IMR-90 (cell line): ENCODE results near the gene RAD51. TPM values are rescaled to one million over a fixed set of nuclear protein-coding genes. Genes with fewer than 3 reads are reported as not detected.

ENCODE experiments used
- ATAC-seq: fragments of 200-7000 bp; cut with Tn5 transposase; 2 replicates; pipeline ENCODE4 v1.9.1; 2020; ENCODE audit warnings: low read depth, mild to moderate bottlenecking, moderate library complexity
- BruUV-seq: library from RNA; stranded (reverse); fragments of 400-500 nt; replicated peaks from 2 replicates; lab custom pipeline; 2021; lab: Mats Ljungman, UMichigan
- CTCF ChIA-PET: fragments of 300-600 bp; formaldehyde crosslinking; extraction: SDS; loops from one replicate; lab custom pipeline; 2021; ENCODE audit warnings: antibody characterized with exemption; lab: Yijun Ruan, JAX
- POLR2A ChIA-PET: fragments of 300-600 bp; sonication (Branson Sonifier 250); formaldehyde crosslinking; loops from one replicate; lab custom pipeline; 2022; ENCODE audit warnings: antibody characterized with exemption; ENCODE audit not compliant: unreplicated experiment; lab: Charles Lee
- DNase-seq: peaks from one replicate; pipeline ENCODE4 v3.0.0; 2013
- H2AFZ ChIP-seq: replicated peaks from 2 replicates; pipeline ENCODE3; 2013; ENCODE audit warnings: low read length, mild to moderate bottlenecking; ENCODE audit not compliant: poor library complexity
- H2AK5ac ChIP-seq: 2 replicates; pipeline ENCODE4 v1.6.1; 2013; ENCODE audit warnings: low read depth, low read length, inconsistent platforms
- H2AK9ac ChIP-seq: replicated peaks from 2 replicates; pipeline ENCODE3; 2013; ENCODE audit warnings: mild to moderate bottlenecking, low read depth, low read length, moderate library complexity; ENCODE audit not compliant: poor library complexity
- H2BK120ac ChIP-seq: 2 replicates; pipeline ENCODE4 v1.6.1; 2013; ENCODE audit warnings: low read depth, low read length, inconsistent platforms
- H2BK15ac ChIP-seq: 3 replicates; pipeline ENCODE4 v1.6.1; 2013; ENCODE audit warnings: low read depth, low read length, inconsistent platforms
- H2BK20ac ChIP-seq: 2 replicates; pipeline ENCODE4 v1.6.1; 2013; ENCODE audit warnings: low read depth, mild to moderate bottlenecking, inconsistent platforms, low read length, moderate library complexity
- H2BK5ac ChIP-seq: 2 replicates; pipeline ENCODE4 v1.6.1; 2013; ENCODE audit warnings: mild to moderate bottlenecking, low read depth, low read length, inconsistent platforms; ENCODE audit not compliant: poor library complexity, severe bottlenecking
- H3K14ac ChIP-seq: replicated peaks from 2 replicates; pipeline ENCODE4 v1.6.1; 2013; ENCODE audit warnings: low read depth, low read length, inconsistent platforms
- H3K18ac ChIP-seq: 2 replicates; pipeline ENCODE4 v1.6.1; 2013; ENCODE audit warnings: low read depth, low read length, control low read depth
- H3K23ac ChIP-seq: 2 replicates; pipeline ENCODE4 v1.6.1; 2013; ENCODE audit warnings: low read depth, low read length, inconsistent platforms
- H3K27ac ChIP-seq: 2 replicates; pipeline ENCODE4 v1.5.1; 2013; ENCODE audit warnings: mild to moderate bottlenecking, control low read depth, low read length; ENCODE audit not compliant: insufficient read depth
- H3K27me3 ChIP-seq: 2 replicates; pipeline ENCODE4 v1.6.1; 2013; ENCODE audit warnings: low read length; ENCODE audit not compliant: control insufficient read depth, insufficient read depth
- H3K36me3 ChIP-seq: 2 replicates; pipeline ENCODE4 v1.6.1; 2013; ENCODE audit warnings: low read length, mixed read lengths; ENCODE audit not compliant: control insufficient read depth, insufficient read depth
- H3K4ac ChIP-seq: 2 replicates; pipeline ENCODE4 v1.6.1; 2013; ENCODE audit warnings: low read depth, low read length, inconsistent platforms
- H3K4me1 ChIP-seq: 2 replicates; pipeline ENCODE4 v1.6.1; 2013; ENCODE audit warnings: low read length, mixed read lengths; ENCODE audit not compliant: control insufficient read depth, insufficient read depth
- H3K4me2 ChIP-seq: 2 replicates; pipeline ENCODE4 v1.6.1; 2013; ENCODE audit warnings: low read depth, mild to moderate bottlenecking, control low read depth, low read length, moderate library complexity
- H3K4me3 ChIP-seq: 2 replicates; pipeline ENCODE4 v1.5.1; 2013; ENCODE audit warnings: low read depth, mild to moderate bottlenecking, control low read depth, low read length, moderate library complexity; ENCODE audit not compliant: insufficient read depth
- H3K56ac ChIP-seq: 2 replicates; pipeline ENCODE4 v1.6.1; 2013; ENCODE audit warnings: low read length, inconsistent platforms; ENCODE audit not compliant: insufficient read depth; ENCODE audit errors: extremely low read depth
- H3K79me1 ChIP-seq, 2 experiments: 2 replicates each; pipeline ENCODE4 v1.6.1; 2013; ENCODE audit warnings: low read length in 2 of 2, inconsistent platforms in 1 of 2, low read depth in 1 of 2
- H3K9ac ChIP-seq: 2 replicates; pipeline ENCODE4 v1.6.1; 2013; ENCODE audit warnings: low read depth, low read length, control low read depth
- H3K9me1 ChIP-seq: 2 replicates; pipeline ENCODE4 v1.6.1; 2013; ENCODE audit warnings: low read length, inconsistent platforms; ENCODE audit not compliant: insufficient read depth
- H3K9me3 ChIP-seq: 2 replicates; pipeline ENCODE4 v1.6.1; 2013; ENCODE audit warnings: low read length; ENCODE audit not compliant: control insufficient read depth, insufficient read depth
- H4K20me1 ChIP-seq: 2 replicates; pipeline ENCODE4 v1.6.1; 2013; ENCODE audit warnings: low read length, inconsistent platforms; ENCODE audit not compliant: insufficient read depth
- H4K5ac ChIP-seq: 2 replicates; pipeline ENCODE4 v1.6.1; 2013; ENCODE audit warnings: mild to moderate bottlenecking, low read depth, low read length, control low read depth
- H4K8ac ChIP-seq, 2 experiments: 2 replicates each; pipeline ENCODE4 v1.6.1; 2013; ENCODE audit warnings: low read depth in 2 of 2, low read length in 2 of 2, control low read depth in 1 of 2, inconsistent platforms in 1 of 2
- H4K91ac ChIP-seq: 2 replicates; pipeline ENCODE4 v1.6.1; 2013; ENCODE audit warnings: low read depth, low read length, inconsistent platforms; ENCODE audit not compliant: insufficient read depth
- BHLHE40 ChIP-seq: fragments of 150-350 bp; IDR thresholded peaks from 2 replicates; pipeline ENCODE4 v1.6.1; 2016; ENCODE audit warnings: mild to moderate bottlenecking, low read depth, low read length
- CEBPB ChIP-seq: IDR thresholded peaks from 2 replicates; pipeline ENCODE4 v1.6.1; 2012; ENCODE audit warnings: low read depth, low read length, improper control_type of control experiment
- CHD1 ChIP-seq: IDR thresholded peaks from 2 replicates; pipeline ENCODE4 v1.6.1; 2012; ENCODE audit warnings: low read depth, low read length, improper control_type of control experiment
- CTCF ChIP-seq: conservative IDR thresholded peaks from 2 replicates; pipeline ENCODE4 v1.5.1; 2012; ENCODE audit warnings: mild to moderate bottlenecking, low read depth, low read length, improper control_type of control experiment
- ELK1 ChIP-seq: fragments of 150-350 bp; IDR thresholded peaks from 2 replicates; pipeline ENCODE4 v1.6.1; 2016; ENCODE audit warnings: low read depth, mild to moderate bottlenecking, low read length, moderate library complexity, borderline replicate concordance
- FOS ChIP-seq: fragments of 150-350 bp; IDR thresholded peaks from 2 replicates; pipeline ENCODE4 v1.6.1; 2016; ENCODE audit warnings: low read depth, low read length
- MAFK ChIP-seq: IDR thresholded peaks from 2 replicates; pipeline ENCODE4 v1.6.1; 2012; ENCODE audit warnings: low read depth, low read length, improper control_type of control experiment
- MAZ ChIP-seq: IDR thresholded peaks from 2 replicates; pipeline ENCODE4 v1.6.1; 2012; ENCODE audit warnings: low read depth, mild to moderate bottlenecking, low read length, improper control_type of control experiment, moderate library complexity, borderline replicate concordance
- MXI1 ChIP-seq: IDR thresholded peaks from 2 replicates; pipeline ENCODE4 v1.6.1; 2012; ENCODE audit warnings: low read depth, mild to moderate bottlenecking, low read length, moderate library complexity, borderline replicate concordance
- NFE2L2 ChIP-seq: fragments of 150-350 bp; IDR thresholded peaks from 2 replicates; pipeline ENCODE4 v1.6.1; 2016; ENCODE audit warnings: low read depth, mild to moderate bottlenecking, low read length
- POLR2A ChIP-seq: IDR thresholded peaks from 2 replicates; pipeline ENCODE4 v1.6.1; 2012; ENCODE audit warnings: mild to moderate bottlenecking, low read depth, low read length
- RAD21 ChIP-seq: IDR thresholded peaks from 2 replicates; pipeline ENCODE4 v1.6.1; 2012; ENCODE audit warnings: low read length, improper control_type of control experiment
- RCOR1 ChIP-seq: IDR thresholded peaks from 2 replicates; pipeline ENCODE4 v1.6.1; 2012; ENCODE audit warnings: mild to moderate bottlenecking, low read length, improper control_type of control experiment; ENCODE audit not compliant: insufficient replicate concordance
- RFX5 ChIP-seq: IDR thresholded peaks from 2 replicates; pipeline ENCODE4 v1.8.0; 2012; ENCODE audit warnings: low read depth, mild to moderate bottlenecking, low read length, moderate library complexity
- SMC3 ChIP-seq: fragments of 150-350 bp; IDR thresholded peaks from 2 replicates; pipeline ENCODE4 v1.6.1; 2016; ENCODE audit warnings: low read depth, mild to moderate bottlenecking, antibody characterized with exemption, low read length, moderate library complexity
- USF2 ChIP-seq: fragments of 150-350 bp; IDR thresholded peaks from 2 replicates; pipeline ENCODE4 v1.6.1; 2017; ENCODE audit warnings: mild to moderate bottlenecking, antibody characterized with exemption, low read length, low read depth
- WGBS, 2 experiments: methylation state at CpG; one replicate each; pipeline versions ENCODE4 v1.1.5 to v1.1.7; 2013; ENCODE audit warnings: missing lambda C conversion rate in 2 of 2; ENCODE audit not compliant: insufficient read length in 1 of 2; ENCODE audit errors: extremely low coverage in 2 of 2; 5-methylcytosine and 5-hydroxymethylcytosine counted together
- dilution Hi-C: fragments of 300-500 bp; cut with HindIII; formaldehyde crosslinking; loops from one replicate; pipeline ENCODE4 v1.14.3; 2018; ENCODE audit warnings: low sequenced_read_pairs; ENCODE audit not compliant: unreplicated experiment
- in situ Hi-C: fragments of 300-500 bp; cut with MboI; formaldehyde crosslinking; loops from 3 replicates; pipeline ENCODE4 v1.14.3; 2019; ENCODE audit warnings: low sequenced_read_pairs, inconsistent platforms, mixed read lengths
- intact Hi-C: fragments of 100-400 bp; cut with micrococcal nuclease; formaldehyde crosslinking; loops from 2 replicates; pipeline ENCODE4 v1.10.0; 2022
- polyA plus RNA-seq, 3 experiments: library from polyadenylated mRNA; depleted of rRNA; stranded (reverse); fragments of >200 nt; gene quantifications; 2 replicates each; pipeline ENCODE4 v1.2.3, GENCODE V29; 2012; ENCODE audit warnings: low replicate concordance in 1 of 3
- total RNA-seq: library from RNA; depleted of rRNA; stranded (reverse); fragments of >200 nt; gene quantifications from 2 replicates; pipeline ENCODE4 v1.2.3, GENCODE V29; 2012

The RAD51 gene
- total and polyA plus RNA-seq, 2 of the 4 experiments (the other 2 are of a cell fraction), result 6.8 to 8.4 TPM

DNA sequence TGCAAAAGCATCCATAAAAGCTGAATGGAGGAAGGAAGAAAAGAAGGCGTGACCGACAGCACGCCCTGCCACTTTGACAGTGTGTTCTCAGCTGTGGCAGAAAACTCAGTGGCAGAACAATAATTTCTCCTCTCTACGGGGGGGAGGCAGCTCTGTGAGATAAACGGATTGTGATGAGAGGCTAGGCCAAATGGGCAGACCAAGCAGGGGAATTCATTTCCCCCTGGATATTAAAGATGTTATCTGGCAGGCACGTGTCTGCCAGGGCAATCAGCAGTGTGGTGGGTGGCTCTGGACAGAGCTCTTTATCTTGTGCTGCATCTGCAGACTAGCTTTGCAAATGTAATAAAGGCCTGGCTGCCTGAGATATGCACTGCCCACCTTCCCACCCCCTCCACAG, 62.0 kb downstream of the RAD51 start:
- Histone ChIP-seq H3K18ac (no peak overlapping the region), H2BK120ac (no peak overlapping the region), H3K9me1 (no peaks in the 10 kb centered on the region), H2AFZ (no peak overlapping the region), H3K27ac (no peak overlapping the region), H3K4me3 (no peak overlapping the region), H3K23ac (no peak overlapping the region), H2AK5ac (no peak overlapping the region), H4K91ac (no peak overlapping the region), H2BK5ac (no peak overlapping the region), H2AK9ac (no peak overlapping the region), H4K20me1 (no peaks in the 10 kb centered on the region), H3K79me1 (peaks cover 3 to 20% of the 10 kb centered on the region in 2 experiments; a peak in 3 of 4 replicates), H3K36me3 (peaks cover 3% of the 10 kb centered on the region; the same call in 1 of the 2 replicates), H3K9me3 (no peaks in the 10 kb centered on the region), H3K9ac (no peak overlapping the region), H2BK20ac (no peak overlapping the region), H3K27me3 (no peaks in the 10 kb centered on the region; the same call in 1 of the 2 replicates), H3K56ac (no peak overlapping the region), H3K4me1 (peaks cover 1% of the 10 kb centered on the region; the same call in 1 of the 2 replicates), H3K14ac (no peak overlapping the region), H2BK15ac (no peak overlapping the region), H4K5ac (no peak overlapping the region), H4K8ac (no peak overlapping the region), H3K4ac (no peak overlapping the region), H3K4me2 (no peak overlapping the region)
- intact Hi-C loops (no loop called here), dilution Hi-C loops (no loop called here), in situ Hi-C loops (no loop called here)
- ATAC-seq, result no peak
- CTCF ChIA-PET, result interaction anchor here (0.7 kb wide), 1 partner anchor 88 kb away, joined by 3 read pairs; no protein-coding TSS in a partner anchor
- no CpG with 5 or more reads among the region's 6 CpGs for WGBS, 2 experiments
- TF ChIP-seq MAFK (no peak), RFX5 (no peak), SMC3 (no peak), NFE2L2 (no peak), BHLHE40 (no peak), ELK1 (no peak), POLR2A (no peak), MAZ (no peak), USF2 (no peak), CHD1 (no peak), MXI1 (no peak), FOS (no peak), RCOR1 (no peak), CTCF (no peak), RAD21 (no peak), CEBPB (no peak)
- no TSS peak for BruUV-seq
- DNase-seq, result no peak
- POLR2A ChIA-PET, result interaction anchor here (0.5 kb wide), 1 partner anchor 13 kb away, joined by 14 read pairs; no protein-coding TSS in a partner anchor
